ENCODE results near the gene TARBP1.

TARBP1 gene

DNA sequence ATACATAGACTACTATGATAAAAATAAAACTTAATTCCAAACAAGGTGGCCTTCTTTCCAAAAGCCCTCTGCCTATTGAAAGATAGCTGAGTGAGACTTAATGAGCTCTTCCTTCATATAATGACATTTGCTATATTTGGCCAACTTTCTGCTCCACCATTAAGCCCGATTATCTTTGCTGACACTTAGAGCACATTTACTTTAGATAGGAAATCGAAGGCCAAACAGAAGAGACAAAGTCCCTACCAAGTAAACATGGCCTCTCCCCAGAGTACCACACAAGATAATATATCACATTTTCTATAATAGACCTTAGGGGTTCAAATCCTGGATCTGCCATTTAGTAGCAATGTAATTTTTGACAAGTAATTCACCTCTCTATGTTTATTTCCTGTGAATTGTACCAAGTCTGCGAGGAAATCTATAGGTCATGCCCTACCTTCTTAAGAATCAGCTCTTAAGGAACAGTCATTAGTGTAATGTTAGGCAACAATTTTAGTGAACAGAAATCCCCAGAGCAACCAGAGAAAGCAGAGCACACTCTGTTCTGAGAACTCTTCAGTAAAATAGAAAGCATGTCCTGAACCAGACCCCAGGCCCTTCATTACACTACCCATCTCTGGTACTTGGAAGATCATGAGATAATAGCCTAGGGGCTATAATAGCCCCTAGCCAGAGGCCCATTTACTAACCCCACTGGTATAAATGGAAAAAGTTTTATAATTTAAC lies 123.0 kb downstream of the TARBP1 start:
- DNase-seq (ENCODE audit: low read depth in 2 of 3, low spot score in 2 of 3), result no peak

DNA sequence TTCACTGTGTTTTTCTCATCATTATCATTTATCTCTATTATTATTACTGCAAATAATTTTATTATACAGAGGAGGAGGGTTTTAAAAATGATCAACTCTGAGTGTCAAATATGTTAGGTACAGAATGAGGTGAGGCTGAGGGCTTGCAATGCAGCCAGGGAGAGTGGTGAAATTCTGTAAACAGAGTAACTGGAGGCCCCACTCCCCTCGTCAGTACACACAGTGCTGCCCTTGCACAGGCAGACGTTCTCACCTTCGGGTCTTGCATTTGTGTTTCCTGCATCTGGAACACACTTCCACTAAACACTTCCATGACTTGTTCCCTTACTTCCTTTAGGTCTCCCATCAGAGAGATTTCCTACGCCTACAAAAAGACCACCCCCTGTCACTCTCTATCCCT lies 130.0 kb downstream of the TARBP1 start:
- no peak for DNase-seq (ENCODE audit: low read depth in 2 of 3, low spot score in 2 of 3)

DNA sequence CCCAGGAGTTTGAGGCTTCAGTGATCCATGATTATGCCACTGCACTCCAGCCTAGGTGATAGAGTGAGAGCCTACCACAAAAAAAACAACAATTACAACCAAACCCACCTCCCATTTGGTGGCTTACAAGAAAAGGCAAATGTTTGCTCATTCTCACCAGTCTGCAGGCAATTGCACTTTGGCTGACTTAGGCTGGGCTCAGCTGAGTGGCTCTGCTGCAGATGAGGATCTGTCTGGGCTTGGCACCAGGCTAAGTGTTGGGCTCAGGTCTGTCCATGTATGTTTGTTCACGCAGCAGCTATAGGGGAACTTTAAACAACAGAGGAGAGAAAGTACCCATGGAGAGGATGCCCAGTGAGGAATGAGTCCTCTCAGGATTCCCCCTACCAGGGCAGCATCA lies 133.7 kb downstream of the TARBP1 start:
- no peak for DNase-seq (ENCODE audit: low read depth in 2 of 3, low spot score in 2 of 3)

DNA sequence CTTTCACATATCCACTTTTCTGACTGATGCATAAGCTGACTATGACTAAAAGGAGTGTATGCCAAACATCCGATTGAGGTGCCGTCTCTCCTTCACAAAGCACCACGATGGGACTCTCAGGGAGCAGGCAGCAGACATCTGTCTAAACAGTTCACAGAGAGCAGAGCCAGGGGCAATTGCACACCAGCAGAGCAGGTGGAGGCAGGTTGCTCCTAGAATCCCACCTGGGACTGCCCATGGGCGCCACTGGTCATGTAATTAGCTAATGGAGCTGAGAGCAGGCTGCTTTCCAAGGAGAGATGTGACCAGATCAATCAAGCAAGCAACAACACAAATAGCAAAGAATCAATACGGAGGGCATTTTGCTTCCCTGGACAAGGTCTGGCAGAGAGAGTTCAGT lies 136.2 kb downstream of the TARBP1 start:
- no peak for DNase-seq (ENCODE audit: low read depth in 2 of 3, low spot score in 2 of 3)
